ENCODE measurements around the gene SH3GL1. TPM values are rescaled to one million over a fixed set of nuclear protein-coding genes. Genes with fewer than 3 reads are reported as not detected.

The SH3GL1 gene
- total and polyA plus RNA-seq, 9 of the 15 experiments (the other 6 are each of a cell fraction or from before 2014, with no cell fraction given): 1.7 to 75.3 (median 25.7) TPM

DNA sequence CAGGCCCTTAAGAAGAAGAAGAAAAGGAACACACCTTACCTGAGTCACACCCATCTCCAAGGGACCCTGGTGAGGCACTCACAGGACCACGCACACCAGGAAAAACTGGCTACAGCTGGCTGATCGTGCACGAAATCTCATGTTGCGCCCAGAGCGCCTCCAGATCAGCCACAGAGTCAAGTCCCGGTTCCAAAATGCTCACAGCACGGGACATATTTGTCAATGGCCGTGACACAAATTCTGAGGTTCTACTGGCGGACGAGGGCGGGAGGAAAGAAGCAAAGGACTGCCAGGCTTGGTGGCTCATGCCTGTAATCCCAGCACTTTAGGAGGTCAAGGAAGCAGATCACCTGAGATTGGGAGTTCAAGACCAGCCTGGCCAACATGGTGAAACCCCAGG is 21.5 kb downstream of the SH3GL1 start:
- TF ChIP-seq STAT5A (IDR thresholded peaks at IDR 0.05; ENCODE audit: borderline replicate concordance, low read length): no peak
- TF ChIP-seq, protein P1, sequence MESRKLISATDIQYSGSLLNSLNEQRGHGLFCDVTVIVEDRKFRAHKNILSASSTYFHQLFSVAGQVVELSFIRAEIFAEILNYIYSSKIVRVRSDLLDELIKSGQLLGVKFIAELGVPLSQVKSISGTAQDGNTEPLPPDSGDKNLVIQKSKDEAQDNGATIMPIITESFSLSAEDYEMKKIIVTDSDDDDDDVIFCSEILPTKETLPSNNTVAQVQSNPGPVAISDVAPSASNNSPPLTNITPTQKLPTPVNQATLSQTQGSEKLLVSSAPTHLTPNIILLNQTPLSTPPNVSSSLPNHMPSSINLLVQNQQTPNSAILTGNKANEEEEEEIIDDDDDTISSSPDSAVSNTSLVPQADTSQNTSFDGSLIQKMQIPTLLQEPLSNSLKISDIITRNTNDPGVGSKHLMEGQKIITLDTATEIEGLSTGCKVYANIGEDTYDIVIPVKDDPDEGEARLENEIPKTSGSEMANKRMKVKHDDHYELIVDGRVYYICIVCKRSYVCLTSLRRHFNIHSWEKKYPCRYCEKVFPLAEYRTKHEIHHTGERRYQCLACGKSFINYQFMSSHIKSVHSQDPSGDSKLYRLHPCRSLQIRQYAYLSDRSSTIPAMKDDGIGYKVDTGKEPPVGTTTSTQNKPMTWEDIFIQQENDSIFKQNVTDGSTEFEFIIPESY (CRISPR knock-in tag; IDR thresholded peaks at IDR 0.05): peak; percentile 15; the same call in 1 of the 2 replicates
- DNase-seq (ENCODE audit: extremely low read depth in 1 of 4, low spot score in 3 of 4) (no peak), ATAC-seq (no peak), FAIRE-seq (no peak)
- Histone ChIP-seq H3K27ac (ENCODE audit: extremely low read depth, low read depth, low read length) (no peak overlapping the region), H4K20me1 (replicated peaks; ENCODE audit: control insufficient read depth, insufficient read depth, low read length) (peaks cover 21% of the 10 kb centered on the region), H3K4me3 (no peak overlapping the region), H3K4me1 (replicated peaks in 1 of 2; ENCODE audit: control insufficient read depth in 2 of 2, insufficient read depth in 2 of 2, low read length in 2 of 2) (peaks cover 65 to 84% of the 10 kb centered on the region in 2 experiments), H3K9me3 (replicated peaks; ENCODE audit: control insufficient read depth, insufficient read depth, low read depth, low read length) (no peaks in the 10 kb centered on the region), H3K79me2 (ENCODE audit: control insufficient read depth, insufficient read depth, low read length) (peaks cover 88% of the 10 kb centered on the region), H3K9me1 (ENCODE audit: control insufficient read depth, insufficient read depth, low read length) (no peaks in the 10 kb centered on the region), H3K9ac (ENCODE audit: insufficient read depth in 1 of 2, low read depth in 2 of 2, low read length in 2 of 2) (no peak overlapping the region; a peak in 1 of 4 replicates), H3K4me2 (ENCODE audit: insufficient read depth, low read length) (no peak overlapping the region), H2AFZ (ENCODE audit: low read depth, low read length) (no peak overlapping the region), H3K36me3 (ENCODE audit: control insufficient read depth, insufficient read depth, low read length) (peaks cover 44% of the 10 kb centered on the region; the same call in 2 of the 3 replicates), H3K27me3 (ENCODE audit: control insufficient read depth in 2 of 2, insufficient read depth in 2 of 2, low read length in 2 of 2) (no peaks in the 10 kb centered on the region)
- in situ Hi-C loops (cut with MboI) (no loop called here), intact Hi-C loops (cut with micrococcal nuclease) (no loop called here)
- ChIA-PET POLR2A (interaction anchor here (1.0 to 4.1 kb wide), 3 partner anchors 9 to 16 kb away, joined by 3 to 16 read pairs (median 6); no protein-coding TSS in a partner anchor), CTCF (ENCODE audit: low intra/inter-chr PET ratio) (no interaction called here)
- WGBS (ENCODE audit: insufficient coverage, low coverage, missing lambda C conversion rate): 89% methylated on average over 11 of the region's 11 CpGs
- BruUV-seq (replicated peaks): no TSS peak

Measured in K562 (cell line).